GM10248 (cell line): ENCODE measurements around the gene ZNF524.

Experiments
- CTCF ChIA-PET: fragments of 300-600 bp; sonication (Branson Sonifier 250); formaldehyde crosslinking; extraction: SDS; loops from one replicate; lab custom pipeline; 2021; ENCODE audit warnings: antibody characterized with exemption; lab: Yijun Ruan, JAX
- POLR2A ChIA-PET: fragments of 350-650 bp; sonication (Branson Sonifier 250); formaldehyde crosslinking; extraction: SDS; loops from one replicate; lab custom pipeline; 2020; ENCODE audit warnings: antibody characterized with exemption; lab: Yijun Ruan, JAX
- DNase-seq: peaks from one replicate; pipeline ENCODE4 v3.0.0; 2012; ENCODE audit errors: extremely low spot score
- CTCF ChIP-seq: IDR thresholded peaks from 2 replicates; pipeline ENCODE4 v1.5.1; 2012; ENCODE audit warnings: mild to moderate bottlenecking, low read depth; ENCODE audit errors: extremely low read depth, missing control alignments, control extremely low read depth

Gene ZNF524

GRCh38 chr19:55588738-55589137 is 11.3 kb upstream of the ZNF524 start:
- CTCF ChIA-PET, result interaction anchor here (1.5 kb wide), 1 partner anchor 43 kb away, joined by 5 read pairs; no protein-coding TSS in a partner anchor
- no peak for TF ChIP-seq CTCF
- POLR2A ChIA-PET, result no interaction called here
- no peak for DNase-seq

GRCh38 chr19:55590109-55590508 is 10.0 kb upstream of the ZNF524 start:
- CTCF ChIA-PET, result no interaction called here
- POLR2A ChIA-PET, result no interaction called here
- no peak for TF ChIP-seq CTCF
- DNase-seq, result no peak

- no peak for DNase-seq
- no peak for TF ChIP-seq CTCF
- ChIA-PET CTCF (no interaction called here), POLR2A (no interaction called here)
Measured at GRCh38 chr19:55590617-55591016, 9.5 kb upstream of the ZNF524 start.

GRCh38 chr19:55591555-55591954 is 8.5 kb upstream of the ZNF524 start:
- POLR2A ChIA-PET, result no interaction called here
- CTCF ChIA-PET, result no interaction called here
- TF ChIP-seq CTCF, result no peak
- DNase-seq, result no peak

GRCh38 chr19:55592391-55593090 is 7.5 kb upstream of the ZNF524 start:
- ChIA-PET POLR2A (no interaction called here), CTCF (interaction anchor here (1.7 kb wide), 1 partner anchor 13 kb away, joined by 6 read pairs; the partner anchor contains the start of gene ZNF865)
- DNase-seq, result no peak
- no peak for TF ChIP-seq CTCF

- CTCF ChIA-PET, result interaction anchor here (1.0 to 1.7 kb wide), 3 partner anchors 13 to 61 kb away, joined by 3 to 6 read pairs (median 4); partner anchors contain the start of gene ZNF865
- no peak for DNase-seq
- POLR2A ChIA-PET, result no interaction called here
- no peak for TF ChIP-seq CTCF
Measured at GRCh38 chr19:55593096-55593772, 6.9 kb upstream of the ZNF524 start.
